GM12892 (cell line): ENCODE measurements around the gene PCDHGA6.

Source experiments
- POLR2A ChIP-seq: IDR thresholded peaks from 2 replicates; pipeline ENCODE4 v1.6.1; 2011; ENCODE audit warnings: low read depth, low read length, control low read depth
- POLR2AphosphoS5 ChIP-seq: IDR thresholded peaks from 2 replicates; pipeline ENCODE4 v1.6.1; 2011; ENCODE audit warnings: low read depth, low read length, control low read depth
- TAF1 ChIP-seq: IDR thresholded peaks from 2 replicates; pipeline ENCODE4 v1.6.1; 2011; ENCODE audit warnings: low read depth, mild to moderate bottlenecking, control low read depth, low read length, borderline replicate concordance

GRCh38 chr5:141374627-141375026, 936 bp downstream of the PCDHGA6 start:
- no peak for TF ChIP-seq POLR2A
- no peak for TF ChIP-seq TAF1
- no peak for TF ChIP-seq POLR2AphosphoS5
